Aorta (tissue), 5 donors: ENCODE data around the gene REC8. TPM values are rescaled to one million over a fixed set of nuclear protein-coding genes. Genes with fewer than 3 reads are reported as not detected.
A peak's percentile ranks its signal among the peaks of the same experiment; 100 is the strongest.

Experiments used
- ATAC-seq: fragments of 200-7000 bp; cut with Tn5 transposase; one replicate; pipeline ENCODE4 v1.9.1; 2022; ENCODE audit warnings: moderate library complexity; ENCODE audit not compliant: low FRiP score
- DNase-seq, 2 donors: peaks; one replicate each; pipeline ENCODE4 v3.0.0-alpha.2; 2020
- H3K27ac ChIP-seq, 2 donors: one replicate each; pipeline ENCODE4 v1.5.1; 2013; ENCODE audit warnings: low read length in 2 of 2, mild to moderate bottlenecking in 2 of 2, moderate library complexity in 2 of 2, control low read depth in 1 of 2, inconsistent platforms in 1 of 2, low read depth in 1 of 2
- H3K27me3 ChIP-seq, 2 donors: one replicate each; pipeline ENCODE4 v1.6.1; 2013; ENCODE audit warnings: control low read depth in 1 of 2, low read length in 1 of 2, mild to moderate bottlenecking in 1 of 2, moderate library complexity in 1 of 2; ENCODE audit not compliant: insufficient read depth in 2 of 2, control insufficient read depth in 1 of 2
- H3K36me3 ChIP-seq, 2 donors: one replicate each; pipeline ENCODE4 v1.6.1; 2013; ENCODE audit warnings: control low read depth in 1 of 2, low read length in 1 of 2, mild to moderate bottlenecking in 1 of 2; ENCODE audit not compliant: insufficient read depth in 2 of 2, control insufficient read depth in 1 of 2
- H3K4me1 ChIP-seq, 2 donors: one replicate each; pipeline ENCODE4 v1.6.1; 2013; ENCODE audit warnings: low read length in 2 of 2, control low read depth in 1 of 2, mild to moderate bottlenecking in 1 of 2, moderate library complexity in 1 of 2; ENCODE audit not compliant: insufficient read depth in 2 of 2, control insufficient read depth in 1 of 2
- H3K4me3 ChIP-seq, 2 donors: one replicate each; pipeline ENCODE4 v1.5.1; 2013; ENCODE audit warnings: low read length in 2 of 2, control low read depth in 1 of 2, mild to moderate bottlenecking in 1 of 2
- H3K9me3 ChIP-seq: one replicate; pipeline ENCODE4 v1.6.1; 2013; ENCODE audit warnings: mild to moderate bottlenecking, low read length; ENCODE audit not compliant: control insufficient read depth
- WGBS, 2 donors: extraction: QIAGEN DNeasy Blood & Tissue Kit; methylation state at CpG; one replicate each; pipeline ENCODE4 v1.1.7; 2013; 5-methylcytosine and 5-hydroxymethylcytosine counted together
- intact Hi-C, 2 donors: fragments of 100-400 bp; cut with DNase I; formaldehyde crosslinking; loops; one replicate each; pipeline versions ENCODE4 v1.14.2 to v1.15.0; 2022
- long read RNA-seq, 2 donors: library from polyadenylated mRNA; unstranded; transcript quantifications; one replicate each; pipeline ENCODE4 v2.0.0, GENCODE V29; 2020 to 2021
- polyA plus RNA-seq, 2 donors: library from polyadenylated mRNA; stranded (reverse); fragments of 200-250 nt; gene quantifications; one replicate each; pipeline ENCODE4 v1.2.3, GENCODE V29; 2013
- total RNA-seq, 2 donors: library from RNA; stranded (reverse); fragmentation: NEBNext Ultra II Directional; extraction: Animal tissue kit (Norgen Biotek cat#: 25700); gene quantifications; one replicate each; pipeline ENCODE4 v1.2.1, GENCODE V29; 2021
- donor health status: healthy with polysubstance abuse.
- donor health status: Bipolar disorder and iron deficiency.
- donor health status: DM: no; HTN: no; CAD: no.
- donor health status: DM: no; HTN: no; CAD: no.
- donor health status: DM: yes; HTN: yes; CAD: no.

Gene REC8, protein sequence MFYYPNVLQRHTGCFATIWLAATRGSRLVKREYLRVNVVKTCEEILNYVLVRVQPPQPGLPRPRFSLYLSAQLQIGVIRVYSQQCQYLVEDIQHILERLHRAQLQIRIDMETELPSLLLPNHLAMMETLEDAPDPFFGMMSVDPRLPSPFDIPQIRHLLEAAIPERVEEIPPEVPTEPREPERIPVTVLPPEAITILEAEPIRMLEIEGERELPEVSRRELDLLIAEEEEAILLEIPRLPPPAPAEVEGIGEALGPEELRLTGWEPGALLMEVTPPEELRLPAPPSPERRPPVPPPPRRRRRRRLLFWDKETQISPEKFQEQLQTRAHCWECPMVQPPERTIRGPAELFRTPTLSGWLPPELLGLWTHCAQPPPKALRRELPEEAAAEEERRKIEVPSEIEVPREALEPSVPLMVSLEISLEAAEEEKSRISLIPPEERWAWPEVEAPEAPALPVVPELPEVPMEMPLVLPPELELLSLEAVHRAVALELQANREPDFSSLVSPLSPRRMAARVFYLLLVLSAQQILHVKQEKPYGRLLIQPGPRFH
- 10 to 100 TPM; 13.2 to 18.1 TPM for total RNA-seq
- 1 to 10 TPM; 2.4 to 8.2 TPM for polyA plus RNA-seq
- long read RNA-seq, donor 1, partial matches to known transcripts = 0 of 3 reads
- long read RNA-seq, donor 1, other reads (novel, unspliced or antisense) = 2 of 3 reads
- long read RNA-seq, donor 2, partial matches to known transcripts = 1 of 4 reads
- long read RNA-seq, donor 2, other reads (novel, unspliced or antisense) = 2 of 4 reads

DNA sequence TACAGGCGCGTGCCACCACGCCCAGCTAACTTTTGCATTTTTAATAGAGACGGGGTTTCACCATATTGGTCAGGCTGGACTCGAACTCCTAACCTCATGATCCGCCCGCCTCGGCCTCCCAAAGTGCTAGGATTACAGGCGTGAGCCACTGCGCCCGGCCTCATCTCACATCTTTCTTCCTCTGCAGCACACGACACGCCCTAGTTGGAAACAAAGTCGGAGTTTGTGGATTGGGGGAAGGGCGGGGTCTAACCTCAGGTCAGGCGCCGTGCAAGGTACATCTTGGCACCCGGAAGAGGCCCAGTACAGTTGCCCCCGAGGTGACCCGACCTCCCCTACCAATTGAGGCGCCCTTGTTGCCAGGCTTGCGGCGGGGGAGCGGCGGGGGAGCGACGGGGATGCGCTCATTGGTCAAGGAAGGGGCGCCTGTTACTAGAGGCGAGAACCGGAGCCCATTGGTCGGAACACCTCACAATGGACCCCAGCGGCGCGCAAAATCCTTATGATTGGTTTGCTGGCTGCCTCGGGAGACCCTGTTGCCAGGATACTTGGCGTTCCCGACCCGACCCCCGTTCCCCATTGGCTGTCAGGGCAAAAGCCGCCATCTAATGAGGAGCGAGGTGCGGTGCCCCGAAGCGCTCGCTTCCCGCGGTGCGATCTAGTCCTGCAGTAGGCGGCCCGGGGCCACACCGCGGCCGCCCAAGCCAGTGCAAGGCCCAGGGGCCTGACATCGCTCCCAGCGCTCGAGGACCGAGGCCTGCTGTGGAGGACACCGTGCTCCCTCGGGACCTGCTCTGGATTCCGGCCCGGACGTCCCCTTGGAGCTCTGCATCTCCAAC lies at the start of gene REC8:
Gene REC8, plus strand, starts transcription at position 659 of the 839 bp plus-strand sequence. CDS start 473 bp downstream, outside the sequence.
- peaks cover 0 to 2% of the 10 kb centered on the region in 2 donors for H3K36me3 ChIP-seq
- intact Hi-C loops = no loop called here

GRCh38 chr14:24122416-24122815 lies 49.5 kb upstream of the REC8 start:
- H3K36me3 ChIP-seq = peaks cover 0 to 8% of the 10 kb centered on the region in 2 donors
- WGBS, 2 donors = 85 to 90% methylated on average over 4 of the region's 4 CpGs
- ATAC-seq (no peak), DNase-seq (no peak)
- H3K4me1 ChIP-seq = no peaks in the 10 kb centered on the region
- intact Hi-C loops = no loop called here
- H3K9me3 ChIP-seq = no peaks in the 10 kb centered on the region
- no peak overlapping the region for H3K4me3 ChIP-seq
- no peak overlapping the region for H3K27ac ChIP-seq
- no peaks in the 10 kb centered on the region for H3K27me3 ChIP-seq

More for the DNA sequence above, at the start of gene REC8:
- ATAC-seq (peak; percentile 82), DNase-seq (peak; percentile 87 to 89)
- peak within 1 kb of the TSS in 1 of 2 donors; percentile 4 for H3K4me3 ChIP-seq
- WGBS, 2 donors = 9% methylated on average over 63 of the region's 63 CpGs
- no peaks in the 10 kb centered on the region for H3K27me3 ChIP-seq
- H3K9me3 ChIP-seq = no peaks in the 10 kb centered on the region
- no peak within 1 kb of the TSS for H3K27ac ChIP-seq
- H3K4me1 ChIP-seq = peaks cover 0 to 2% of the 10 kb centered on the region in 2 donors

- intact Hi-C loops = no loop called here
Measured at GRCh38 chr14:24122898-24123297, 49.0 kb upstream of the REC8 start.

DNA sequence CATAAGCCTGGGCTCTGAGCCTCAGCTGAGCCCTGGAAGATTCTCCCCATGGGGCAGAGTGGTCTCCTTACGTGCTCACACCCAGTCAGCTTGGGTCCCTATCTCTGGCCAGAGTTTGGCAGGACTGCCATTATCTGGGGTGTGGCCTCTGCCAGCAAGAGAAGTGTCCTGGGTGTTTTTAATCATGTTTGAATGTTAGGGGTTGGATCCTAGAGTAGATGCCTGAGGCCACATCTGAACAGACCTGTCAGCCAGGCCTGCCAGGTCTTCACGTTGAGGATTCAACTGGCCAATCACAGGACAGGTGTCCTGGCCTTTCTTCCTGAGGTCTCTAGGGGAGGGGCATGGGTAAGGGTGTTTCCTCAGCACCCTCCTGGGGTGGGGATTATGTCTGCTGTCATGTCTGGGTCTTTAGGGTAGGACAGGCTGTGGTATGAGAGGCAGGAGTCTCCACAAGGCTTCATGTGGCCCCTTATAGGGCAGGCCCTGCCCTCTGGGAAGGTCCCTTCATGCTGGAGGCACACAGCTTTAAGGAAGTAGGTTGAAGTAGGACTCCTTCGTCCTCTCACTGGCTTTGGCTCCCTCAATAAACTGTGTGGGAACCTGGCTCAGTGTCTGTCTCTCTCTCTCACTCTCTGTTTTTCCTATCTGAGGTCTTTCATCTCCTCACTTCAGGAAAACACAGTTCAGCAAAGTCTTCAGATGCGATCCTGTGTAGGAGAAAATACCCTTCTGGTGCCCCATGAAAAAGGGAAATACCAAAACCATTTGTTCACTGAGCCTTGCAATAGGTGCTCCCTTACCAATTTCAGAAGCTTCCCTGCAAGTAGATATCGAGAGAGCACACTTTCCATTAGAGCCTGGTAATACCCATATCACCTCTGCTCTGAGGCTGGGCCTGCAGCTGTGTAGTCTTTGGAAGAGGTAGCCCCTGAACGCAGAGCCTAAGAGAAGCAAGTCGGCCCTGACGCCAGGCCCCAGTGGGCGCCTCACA lies 48.2 kb upstream of the REC8 start:
- Histone ChIP-seq H3K27me3 (no peaks in the 10 kb centered on the region), H3K36me3 (peaks cover 0 to 8% of the 10 kb centered on the region in 2 donors), H3K9me3 (no peaks in the 10 kb centered on the region), H3K4me3 (no peak overlapping the region), H3K27ac (no peak overlapping the region), H3K4me1 (no peaks in the 10 kb centered on the region)
- 84 to 87% methylated on average over 9 of the region's 9 CpGs for WGBS, 2 donors
- ATAC-seq = no peak
- intact Hi-C loops = no loop called here
- peak; percentile 29 to 44 for DNase-seq

More at GRCh38 chr14:24122898-24123297, 49.0 kb upstream of the REC8 start:
- no peak for ATAC-seq
- Histone ChIP-seq H3K36me3 (peaks cover 0 to 8% of the 10 kb centered on the region in 2 donors), H3K27me3 (no peaks in the 10 kb centered on the region), H3K4me1 (no peaks in the 10 kb centered on the region), H3K9me3 (no peaks in the 10 kb centered on the region), H3K27ac (no peak overlapping the region), H3K4me3 (no peak overlapping the region)
- WGBS, 2 donors = 83 to 85% methylated on average over 8 of the region's 8 CpGs
- peak; percentile 29 to 31 for DNase-seq

DNA sequence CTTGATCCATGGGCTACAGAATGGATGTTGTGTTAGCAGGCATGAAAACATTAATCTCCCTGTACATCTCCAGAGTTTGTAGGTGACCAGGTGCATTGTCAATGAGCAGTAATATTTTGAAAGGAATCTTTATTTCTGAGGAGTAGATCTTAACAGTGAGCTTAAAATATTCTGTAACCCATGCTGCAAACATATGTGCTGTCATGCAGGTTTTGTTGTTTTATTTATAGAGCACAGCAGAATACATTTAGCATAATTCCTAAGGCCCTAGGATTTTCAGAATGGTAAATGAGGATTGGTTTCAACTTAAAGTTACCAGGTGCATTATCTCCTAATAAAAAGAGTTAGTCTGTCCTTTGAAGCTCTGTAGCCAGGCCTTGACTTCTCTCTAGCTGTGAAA lies 44.9 kb upstream of the REC8 start:
- H3K27me3 ChIP-seq = no peaks in the 10 kb centered on the region
- no peak overlapping the region for H3K27ac ChIP-seq
- no peaks in the 10 kb centered on the region for H3K4me1 ChIP-seq
- no peak for DNase-seq
- ATAC-seq = no peak
- H3K36me3 ChIP-seq = peaks cover 0 to 4% of the 10 kb centered on the region in 2 donors
- intact Hi-C loops = no loop called here
- no peaks in the 10 kb centered on the region for H3K9me3 ChIP-seq
- no peak overlapping the region for H3K4me3 ChIP-seq

DNA sequence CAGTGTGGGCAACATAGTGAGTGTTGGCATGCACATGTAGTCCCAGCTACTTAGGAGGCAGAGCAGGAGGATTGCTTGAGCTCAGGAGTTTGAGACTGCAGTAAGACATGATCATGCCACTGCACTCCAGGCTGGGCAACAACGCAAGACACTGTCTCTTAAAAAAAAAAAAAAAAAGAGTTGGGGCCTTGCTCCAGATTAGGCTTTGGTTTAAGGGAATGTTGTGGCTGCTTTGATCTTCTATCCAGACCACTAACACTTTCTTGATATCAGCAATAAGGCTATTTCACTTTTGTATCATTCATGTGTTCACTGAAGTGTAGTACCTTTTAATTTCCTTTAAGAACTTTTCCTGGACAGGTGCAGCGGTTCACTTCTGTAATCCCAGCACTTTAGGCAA lies 44.2 kb upstream of the REC8 start:
- H3K4me3 ChIP-seq = no peak overlapping the region
- no peaks in the 10 kb centered on the region for H3K27me3 ChIP-seq
- WGBS, 2 donors = 87 to 88% methylated on average over 2 of the region's 2 CpGs
- no peak for DNase-seq
- peaks cover 0 to 4% of the 10 kb centered on the region in 2 donors for H3K36me3 ChIP-seq
- no peak for ATAC-seq
- intact Hi-C loops = no loop called here
- H3K9me3 ChIP-seq = no peaks in the 10 kb centered on the region
- H3K4me1 ChIP-seq = no peaks in the 10 kb centered on the region
- H3K27ac ChIP-seq = no peak overlapping the region

DNA sequence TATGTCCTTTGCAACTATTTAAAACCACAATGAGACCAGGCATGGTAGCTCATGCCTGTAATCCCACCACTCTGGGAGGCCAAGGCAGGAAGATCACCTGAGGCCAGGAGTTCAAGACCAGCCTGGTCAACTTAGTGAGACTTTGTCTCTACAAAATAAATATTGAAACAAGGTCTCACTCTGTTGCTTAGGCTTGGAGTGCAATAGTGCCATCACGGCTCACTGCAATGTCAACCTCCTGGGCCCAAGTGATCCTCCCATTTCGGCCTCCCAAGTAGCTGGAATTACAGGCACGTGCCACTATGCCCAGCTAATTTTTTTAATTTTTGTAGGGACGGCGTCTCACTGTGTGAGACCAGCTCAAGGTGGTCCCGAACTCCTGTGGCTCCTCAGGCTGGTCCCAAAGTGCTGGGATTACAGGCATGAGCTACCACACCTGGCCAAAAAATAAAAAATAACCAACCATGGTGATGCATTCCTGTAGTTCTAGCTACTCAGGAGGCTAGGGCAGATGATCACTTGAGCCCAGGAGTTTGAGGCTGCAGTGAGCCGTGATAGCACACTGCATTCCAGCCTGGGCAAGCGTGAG lies 42.4 kb upstream of the REC8 start:
- Histone ChIP-seq H3K27me3 (no peaks in the 10 kb centered on the region), H3K27ac (no peak overlapping the region), H3K36me3 (no peaks in the 10 kb centered on the region), H3K4me3 (no peak overlapping the region), H3K4me1 (no peaks in the 10 kb centered on the region), H3K9me3 (no peaks in the 10 kb centered on the region)
- intact Hi-C loops = no loop called here
- WGBS, 2 donors = 88 to 91% methylated on average over 8 of the region's 8 CpGs
- DNase-seq (peak in 1 of 2 donors; percentile 16), ATAC-seq (no peak)
